ENCODE results near the gene DOCK4. TPM values are rescaled to one million over a fixed set of nuclear protein-coding genes. Genes with fewer than 3 reads are reported as not detected.

Gene DOCK4
- total RNA-seq, 1 experiment from 2014 or later, result 4.9 TPM

GRCh38 chr7:112079673-112080072, 126.5 kb downstream of the DOCK4 start:
- no peak overlapping the region for H2BK20ac ChIP-seq (ENCODE audit: low read depth, low read length, poor library complexity, severe bottlenecking)
- H4K5ac ChIP-seq (ENCODE audit: insufficient read length, low read depth, low read length), result no peak overlapping the region
- TF ChIP-seq, protein P1, sequence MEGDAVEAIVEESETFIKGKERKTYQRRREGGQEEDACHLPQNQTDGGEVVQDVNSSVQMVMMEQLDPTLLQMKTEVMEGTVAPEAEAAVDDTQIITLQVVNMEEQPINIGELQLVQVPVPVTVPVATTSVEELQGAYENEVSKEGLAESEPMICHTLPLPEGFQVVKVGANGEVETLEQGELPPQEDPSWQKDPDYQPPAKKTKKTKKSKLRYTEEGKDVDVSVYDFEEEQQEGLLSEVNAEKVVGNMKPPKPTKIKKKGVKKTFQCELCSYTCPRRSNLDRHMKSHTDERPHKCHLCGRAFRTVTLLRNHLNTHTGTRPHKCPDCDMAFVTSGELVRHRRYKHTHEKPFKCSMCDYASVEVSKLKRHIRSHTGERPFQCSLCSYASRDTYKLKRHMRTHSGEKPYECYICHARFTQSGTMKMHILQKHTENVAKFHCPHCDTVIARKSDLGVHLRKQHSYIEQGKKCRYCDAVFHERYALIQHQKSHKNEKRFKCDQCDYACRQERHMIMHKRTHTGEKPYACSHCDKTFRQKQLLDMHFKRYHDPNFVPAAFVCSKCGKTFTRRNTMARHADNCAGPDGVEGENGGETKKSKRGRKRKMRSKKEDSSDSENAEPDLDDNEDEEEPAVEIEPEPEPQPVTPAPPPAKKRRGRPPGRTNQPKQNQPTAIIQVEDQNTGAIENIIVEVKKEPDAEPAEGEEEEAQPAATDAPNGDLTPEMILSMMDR (conservative IDR thresholded peaks at IDR 0.05), result peak; percentile 34; the same call in 2 of the 3 replicates
- no peak overlapping the region for H2BK5ac ChIP-seq (ENCODE audit: insufficient read length, low read length)
- H3K79me2 ChIP-seq (ENCODE audit: insufficient read depth, low read length), result peaks cover 2% of the 10 kb centered on the region; the same call in 1 of the 2 replicates
- no peaks in the 10 kb centered on the region for H3K9me3 ChIP-seq (ENCODE audit: control insufficient read depth, low read depth, low read length)
- no peak overlapping the region for H2BK120ac ChIP-seq (ENCODE audit: low read depth, low read length, poor library complexity, severe bottlenecking)
- H2AK5ac ChIP-seq (ENCODE audit: insufficient read length, low read length), result no peak overlapping the region
- H4K8ac ChIP-seq (replicated peaks; ENCODE audit: insufficient read length, low read depth, low read length), result no peak overlapping the region
- no peak overlapping the region for H3K56ac ChIP-seq (ENCODE audit: insufficient read length, low read depth, low read length)
- no peaks in the 10 kb centered on the region for H4K20me1 ChIP-seq (ENCODE audit: control insufficient read depth, insufficient read depth, insufficient read length)
- no peaks in the 10 kb centered on the region for H3K27me3 ChIP-seq (ENCODE audit: insufficient read depth, low read length)
- H3K14ac ChIP-seq (ENCODE audit: insufficient read depth, low read length), result no peak overlapping the region
- H3K4me2 ChIP-seq (ENCODE audit: insufficient read depth, insufficient read length, low read length), result no peak overlapping the region
- no peak overlapping the region for H2BK15ac ChIP-seq (ENCODE audit: low read depth, low read length)
- no peaks in the 10 kb centered on the region for H3K27me3 Mint-ChIP-seq (ENCODE audit: low read depth)
- H4K91ac ChIP-seq (ENCODE audit: insufficient read length, low read depth, low read length), result no peak overlapping the region
- no peak overlapping the region for H3T11ph ChIP-seq (ENCODE audit: low read length)
- H3K4me1 ChIP-seq (ENCODE audit: insufficient read depth, low read length), result peaks cover 9% of the 10 kb centered on the region
- H3K23me2 ChIP-seq (ENCODE audit: insufficient read length, low read depth, low read length, poor library complexity, severe bottlenecking), result no peaks in the 10 kb centered on the region
- H2BK12ac ChIP-seq (ENCODE audit: insufficient read length, low read depth, low read length), result no peak overlapping the region
- peaks cover 0 to 4% of the 10 kb centered on the region in 2 experiments; a peak in 3 of 5 replicates for H3K9me3 Mint-ChIP-seq
- H3K18ac ChIP-seq (ENCODE audit: insufficient read length, low read depth, low read length), result no peak overlapping the region
- no peak overlapping the region for H3K23ac ChIP-seq (ENCODE audit: insufficient read length, low read depth, low read length)
- DNase-seq, result no peak
- H3K4me3 Mint-ChIP-seq, result no peak overlapping the region
- H3K9ac ChIP-seq (ENCODE audit: extremely low read depth, insufficient read length, low read length), result no peak overlapping the region
- no peak overlapping the region for H3K27ac Mint-ChIP-seq
- H3K36me3 Mint-ChIP-seq (ENCODE audit: insufficient read depth in 1 of 3, low read depth in 3 of 3), result peaks cover 0 to 6% (median 0%) of the 10 kb centered on the region in 3 experiments; a peak in 2 of 7 replicates
- peaks cover 9 to 11% of the 10 kb centered on the region in 2 experiments; a peak in 3 of 4 replicates for H3K4me1 Mint-ChIP-seq
- no peak overlapping the region for H2AFZ ChIP-seq (ENCODE audit: low read length)
- no peak overlapping the region for H3K27ac ChIP-seq (ENCODE audit: insufficient read length, low read depth, low read length)
- no peaks in the 10 kb centered on the region for H3K79me1 ChIP-seq (ENCODE audit: insufficient read depth, low read depth, low read length, poor library complexity, severe bottlenecking)
- no peak overlapping the region for H3K4ac ChIP-seq (ENCODE audit: low read depth, low read length)
